ENCODE results near the gene CFAP70. TPM values are rescaled to one million over a fixed set of nuclear protein-coding genes. Genes with fewer than 3 reads are reported as not detected.

The CFAP70 gene
- total and polyA plus RNA-seq, 2 of the 8 experiments (the other 6 are each of a cell fraction or from before 2014, with no cell fraction given) = 0.21 to 0.30 TPM

DNA sequence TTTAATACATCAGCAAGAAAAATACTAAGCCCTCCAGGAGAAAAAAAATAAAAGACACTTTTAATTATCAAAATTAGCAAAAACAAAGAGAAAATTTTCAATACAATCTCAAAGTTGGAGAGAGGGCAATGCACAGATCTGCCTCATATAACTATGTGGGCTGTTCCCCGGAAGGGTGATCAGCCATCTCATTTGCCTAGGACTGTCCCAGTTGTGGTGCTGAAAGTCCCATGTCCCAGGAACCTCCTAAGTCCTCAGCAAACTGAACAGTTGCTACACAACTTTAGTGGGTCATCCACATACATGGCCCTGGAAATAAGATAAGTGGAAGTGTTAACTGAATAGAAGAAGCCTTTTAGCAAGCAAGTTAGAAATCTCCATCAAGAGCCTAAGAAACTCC, 14.4 kb downstream of the CFAP70 start:
- CTCF ChIA-PET (ENCODE audit: partially characterized antibody) = no interaction called here
- FAIRE-seq = no peak
- TF ChIP-seq TAF7 (optimal IDR thresholded peaks at IDR 0.05; ENCODE audit: borderline replicate concordance, low read depth, low read length) = no peak
- no peak for TF ChIP-seq TAF1 (IDR thresholded peaks at IDR 0.05; ENCODE audit: low read depth, low read length)
- TF ChIP-seq CBX5 (IDR thresholded peaks at IDR 0.05; ENCODE audit: low read depth, low read length) = no peak
- no peak for TF ChIP-seq POLR2AphosphoS5 (IDR thresholded peaks at IDR 0.05; ENCODE audit: low read depth, low read length)
- TF ChIP-seq NRF1 (IDR thresholded peaks at IDR 0.05; ENCODE audit: low read depth, low read length) = no peak
- TF ChIP-seq RXRA (IDR thresholded peaks at IDR 0.05; ENCODE audit: insufficient read depth, low read depth, low read length) = no peak
- no peak for TF ChIP-seq CHD1 (IDR thresholded peaks at IDR 0.05; ENCODE audit: low read depth, low read length)
- no peak for TF ChIP-seq HDAC6 (IDR thresholded peaks at IDR 0.05; ENCODE audit: low read depth, low read length)
- TF ChIP-seq SP4 (IDR thresholded peaks at IDR 0.05; ENCODE audit: low read length) = no peak
- no peak for TF ChIP-seq RNF2 (IDR thresholded peaks at IDR 0.05; ENCODE audit: borderline replicate concordance, low read depth, low read length, missing control alignments, poor library complexity, severe bottlenecking)
- no peak for TF ChIP-seq ATF2 (IDR thresholded peaks at IDR 0.05; ENCODE audit: low read length)
- TF ChIP-seq TBP (IDR thresholded peaks at IDR 0.05; ENCODE audit: low read depth, low read length) = no peak

More for the DNA sequence above, 14.4 kb downstream of the CFAP70 start:
- no peak overlapping the region for H3K9ac ChIP-seq (replicated peaks in 1 of 4; ENCODE audit: extremely low read depth in 1 of 4, low read depth in 3 of 4, low read length in 3 of 4)
- POLR2A ChIA-PET (ENCODE audit: partially characterized antibody) = no interaction called here
- H2BK20ac ChIP-seq (ENCODE audit: low read length) = no peak overlapping the region
- H4K8ac ChIP-seq (ENCODE audit: extremely low read depth, insufficient read depth, low read length) = no peak overlapping the region
- H4K5ac ChIP-seq (ENCODE audit: insufficient read length, low read depth, low read length) = no peak overlapping the region
- H2BK15ac ChIP-seq (ENCODE audit: low read length) = no peak overlapping the region
- 80% methylated on average over 1 of the region's 1 CpG; no CpG with 5 or more reads in 1 of the 2 experiments for WGBS, 2 experiments (ENCODE audit: extremely low coverage in 1 of 2, insufficient coverage in 1 of 2, insufficient read length in 1 of 2, insufficient replicate concordance in 2 of 2, low coverage in 1 of 2, low lambda C conversion rate in 2 of 2, missing lambda C conversion rate in 1 of 2)
- H3K4me3 ChIP-seq (ENCODE audit: extremely low read depth in 1 of 4, insufficient read depth in 2 of 4, low read depth in 3 of 4, low read length in 4 of 4) = no peak overlapping the region
- H3K27ac ChIP-seq (ENCODE audit: low read depth, low read length) = no peak overlapping the region
- no peaks in the 10 kb centered on the region for H3K79me1 ChIP-seq (ENCODE audit: low read depth, low read length)
- no peaks in the 10 kb centered on the region for H3K36me3 ChIP-seq (ENCODE audit: control insufficient read depth in 2 of 4, insufficient read depth in 4 of 4, low read length in 3 of 4)
- no peaks in the 10 kb centered on the region for H3K79me2 ChIP-seq (ENCODE audit: control insufficient read depth in 1 of 2, insufficient read depth in 2 of 2, low read length in 2 of 2)
- no peaks in the 10 kb centered on the region for H3K23me2 ChIP-seq (ENCODE audit: low read depth, low read length)
- no peak overlapping the region for H2BK5ac ChIP-seq (ENCODE audit: low read depth, low read length)
- no peak overlapping the region for H2AFZ ChIP-seq (ENCODE audit: low read length)
- no peak overlapping the region for H3K4ac ChIP-seq (replicated peaks; ENCODE audit: insufficient read length, low read depth, low read length)
- H3K9me3 ChIP-seq (ENCODE audit: insufficient read depth in 2 of 2, low read depth in 1 of 2, low read length in 1 of 2) = no peaks in the 10 kb centered on the region
- H3K14ac ChIP-seq (ENCODE audit: insufficient read length) = no peak overlapping the region
- H3K23ac ChIP-seq (ENCODE audit: insufficient read length) = no peak overlapping the region
- no peaks in the 10 kb centered on the region for H4K20me1 ChIP-seq (replicated peaks in 1 of 2; ENCODE audit: control insufficient read depth in 1 of 2, insufficient read depth in 2 of 2, low read length in 2 of 2)
- H3K4me2 ChIP-seq (ENCODE audit: insufficient read depth in 1 of 2, low read depth in 2 of 2, low read length in 2 of 2) = no peak overlapping the region
- H4K91ac ChIP-seq (replicated peaks; ENCODE audit: insufficient read length, low read length) = no peak overlapping the region
- no peak overlapping the region for H2BK12ac ChIP-seq (ENCODE audit: low read depth, low read length)
- no peak overlapping the region for H3K56ac ChIP-seq (replicated peaks; ENCODE audit: insufficient read length, low read depth, low read length)
- DNase-seq (ENCODE audit: low read depth in 1 of 2, low spot score in 2 of 2) = no peak
- no peak overlapping the region for H2AK5ac ChIP-seq (ENCODE audit: low read depth, low read length)
- H3K4me1 ChIP-seq (replicated peaks in 1 of 4; ENCODE audit: control insufficient read depth in 3 of 4, insufficient read depth in 4 of 4, low read length in 3 of 4) = no peaks in the 10 kb centered on the region; a peak in 1 of 7 replicates
- H3K18ac ChIP-seq (ENCODE audit: extremely low read depth, low read length) = no peak overlapping the region
- H2BK120ac ChIP-seq (replicated peaks; ENCODE audit: low read depth, low read length) = no peak overlapping the region
- H3K27me3 ChIP-seq (replicated peaks in 1 of 4; ENCODE audit: control insufficient read depth in 3 of 4, extremely low read depth in 1 of 4, insufficient read depth in 3 of 4, low read length in 3 of 4) = no peaks in the 10 kb centered on the region
